Left kidney (tissue), 2 donors: ENCODE data around the gene ATP5F1C. TPM values are rescaled to one million over a fixed set of nuclear protein-coding genes. Genes with fewer than 3 reads are reported as not detected.
"Not testable (repeated sequence)": the region's sequence is repeated elsewhere in the genome, so short reads cannot be mapped to it uniquely, and the experiment has no call there.

Experiments used
- DNase-seq: peaks from one replicate; pipeline ENCODE4 v3.0.0-alpha.2; 2013
- polyA plus RNA-seq: library from polyadenylated mRNA; unstranded; fragments of 120-200 nt; gene quantifications from one replicate; pipeline ENCODE4 v1.2.1, GENCODE V29; 2013; ENCODE audit not compliant: insufficient read length

ATP5F1C gene
- polyA plus RNA-seq, 1 donor = 434 TPM

DNA sequence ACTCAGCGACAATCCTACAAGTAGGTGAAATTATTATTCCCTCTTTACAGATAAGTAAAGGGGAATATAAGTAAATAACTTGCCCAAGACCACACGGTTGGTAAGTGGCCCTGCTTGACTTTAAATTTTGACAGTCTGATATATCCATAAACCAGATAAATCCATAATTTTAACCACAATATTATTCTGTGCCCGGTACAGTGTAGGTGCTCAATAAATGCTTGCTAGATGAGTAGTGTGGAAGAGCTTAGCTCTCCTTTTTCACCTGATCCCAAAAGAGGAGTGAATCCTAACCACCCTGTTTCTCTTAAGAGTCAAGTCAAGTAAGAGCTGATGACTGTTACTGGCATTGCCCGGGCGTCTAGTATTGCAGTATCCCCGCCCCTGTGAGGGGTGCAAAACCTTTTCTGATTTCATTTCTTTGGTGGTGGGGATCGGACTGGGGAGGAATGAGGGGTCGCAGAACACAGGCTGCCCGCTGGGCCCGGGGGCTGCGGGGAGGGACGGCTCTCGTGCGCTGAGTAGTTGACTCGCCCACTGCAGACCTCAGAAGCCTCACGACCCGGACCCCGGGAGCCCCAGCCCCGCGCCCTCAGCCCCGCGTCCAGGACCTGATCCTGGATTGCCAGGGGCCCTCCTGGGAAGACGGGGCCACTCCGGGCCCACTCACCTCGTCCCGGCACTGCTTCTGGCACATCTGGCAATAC is 674 bp upstream of the ATP5F1C start:
- no peak for DNase-seq

DNA sequence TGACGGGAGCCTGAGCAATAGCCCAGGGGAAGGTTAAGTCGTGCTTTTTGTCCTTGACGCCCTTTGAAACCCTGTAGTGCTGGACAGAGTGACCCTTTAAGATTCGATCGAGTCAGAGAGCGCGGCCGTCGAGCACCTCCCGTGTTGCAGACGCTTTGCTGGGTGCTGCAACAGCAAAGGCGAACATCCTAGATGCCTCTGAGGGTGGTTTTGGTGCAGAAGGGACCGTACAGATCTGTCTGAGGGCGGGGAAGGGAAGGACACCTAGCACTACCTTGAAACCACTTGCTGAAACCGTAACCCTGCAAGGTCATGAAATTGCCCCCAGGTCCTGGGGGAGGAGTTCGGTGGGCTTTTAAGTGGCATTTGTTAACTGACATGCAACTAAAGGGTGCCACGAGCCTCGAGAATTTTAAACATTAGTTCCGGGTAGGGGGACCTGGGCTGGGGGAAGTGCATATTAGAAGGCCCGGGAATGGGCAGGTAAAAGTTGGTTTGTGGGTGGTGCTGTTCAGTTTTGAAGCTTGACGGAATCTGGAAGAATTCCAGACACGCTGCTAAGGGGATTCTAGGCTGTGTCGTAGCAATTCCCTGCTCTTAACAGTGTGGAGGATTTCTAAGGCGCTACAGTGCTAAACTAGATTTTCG is 786 bp downstream of the ATP5F1C start:
- peak; percentile 41 for DNase-seq

DNA sequence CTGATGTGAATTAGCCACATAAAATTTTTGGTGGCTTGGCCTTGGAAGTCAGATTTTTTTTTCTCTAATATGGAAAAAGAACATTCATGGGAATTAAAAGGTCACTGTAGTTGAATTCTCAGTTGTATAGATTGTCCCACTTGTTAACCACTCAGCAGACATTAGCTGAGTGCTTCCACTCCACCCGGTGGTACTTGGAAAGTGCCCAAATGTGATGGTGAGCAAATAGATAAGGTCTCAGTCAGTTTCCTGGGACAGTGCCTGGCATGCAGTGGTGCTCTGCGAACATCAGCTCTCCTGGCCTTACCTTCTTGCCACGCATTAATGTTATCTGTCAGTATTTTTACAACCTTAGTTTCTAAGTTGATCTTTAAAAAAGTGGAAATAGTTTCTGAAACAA is 1.4 kb downstream of the ATP5F1C start:
- DNase-seq = no peak

DNA sequence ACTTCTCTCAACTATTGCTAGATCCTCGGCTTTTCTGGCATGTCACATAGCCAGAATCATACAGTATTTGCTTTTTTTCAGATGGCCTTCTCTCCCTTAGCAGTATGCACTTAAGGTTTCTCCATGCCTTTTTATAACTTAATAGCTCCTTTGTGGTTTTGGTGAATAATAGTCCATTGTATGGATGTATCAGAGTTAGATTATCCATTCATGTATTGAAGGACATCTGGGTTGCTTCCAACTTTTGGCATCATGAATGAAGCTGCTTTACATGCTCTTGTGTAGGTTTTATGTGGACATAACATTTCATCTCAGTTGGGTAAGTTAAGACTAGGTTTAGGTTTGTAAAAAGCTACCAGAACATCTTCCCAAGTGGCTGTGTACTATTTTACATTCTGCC is 4.6 kb downstream of the ATP5F1C start:
- no peak for DNase-seq

DNA sequence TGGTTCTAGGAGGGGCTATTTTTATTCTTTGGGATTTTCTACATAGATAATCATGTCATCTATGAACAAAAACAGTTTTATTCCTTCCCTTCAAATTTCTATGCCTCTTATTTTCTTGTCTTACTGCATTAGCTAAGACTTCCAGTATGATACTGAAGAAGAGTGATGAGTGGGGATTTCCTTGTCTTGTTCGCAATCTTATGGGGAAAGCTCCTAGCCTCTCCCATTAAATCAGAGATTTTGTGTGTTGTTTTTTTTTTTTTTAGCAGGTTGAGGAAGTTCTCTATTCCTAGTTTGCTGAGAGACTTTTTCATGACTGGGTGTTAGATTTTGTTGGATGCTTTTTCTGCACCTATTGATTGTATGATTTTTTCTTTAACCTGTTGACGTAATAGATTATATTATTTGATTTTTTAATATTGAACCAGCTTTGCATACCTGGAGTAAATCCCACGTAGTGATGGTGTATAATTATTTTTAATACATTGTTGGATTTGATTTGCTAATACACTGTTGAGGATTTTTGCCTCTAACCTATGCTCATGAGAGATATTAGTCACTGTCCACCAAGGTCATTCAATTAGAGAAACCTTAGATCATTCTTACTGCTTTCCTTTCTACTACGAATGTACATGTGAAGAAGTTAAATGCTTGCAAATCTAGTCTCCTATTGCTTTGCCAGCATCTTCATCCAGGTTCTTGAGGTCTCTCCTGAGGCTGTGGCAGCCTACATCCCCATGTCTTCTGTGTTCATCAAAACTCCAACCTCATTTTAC is 6.5 kb downstream of the ATP5F1C start:
- DNase-seq = no peak

DNA sequence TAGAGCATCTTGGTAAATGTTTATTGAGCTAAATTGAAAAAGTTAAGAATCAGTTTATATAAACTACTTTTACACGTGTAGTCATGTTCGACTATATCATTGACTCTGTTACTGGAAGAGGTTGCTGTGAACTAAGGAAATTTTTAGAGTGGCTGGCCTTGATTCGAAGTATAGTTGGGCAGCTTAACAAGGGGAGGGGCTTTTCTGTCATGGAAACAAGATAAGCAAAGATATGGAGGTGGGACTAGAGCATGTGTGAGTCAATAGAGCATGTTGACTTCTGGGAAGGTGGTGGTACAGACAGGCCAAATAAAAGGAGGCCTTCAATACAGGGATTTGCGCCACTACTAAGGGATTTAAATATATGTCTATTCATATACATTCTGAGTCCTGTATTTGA is 7.6 kb downstream of the ATP5F1C start:
- no peak for DNase-seq

DNA sequence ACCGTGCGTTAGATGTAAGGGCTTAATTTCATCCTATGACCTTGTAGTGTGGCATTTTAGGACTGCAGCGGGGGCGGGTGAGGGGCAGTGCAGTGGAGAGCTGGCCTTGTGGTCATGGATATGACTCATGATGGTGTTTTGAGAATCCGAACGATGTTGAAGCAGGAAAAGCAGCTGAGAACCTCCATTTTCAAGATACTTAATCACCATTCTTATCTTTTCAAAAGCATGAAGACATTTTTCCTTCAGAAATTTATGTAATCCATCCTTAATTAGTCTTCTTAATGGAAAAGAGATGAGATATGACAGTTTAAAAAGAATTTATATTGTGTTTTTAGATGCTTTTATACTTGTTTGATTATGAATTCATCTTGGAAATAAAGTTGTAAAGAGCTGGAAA is 9.6 kb downstream of the ATP5F1C start:
- no peak for DNase-seq

DNA sequence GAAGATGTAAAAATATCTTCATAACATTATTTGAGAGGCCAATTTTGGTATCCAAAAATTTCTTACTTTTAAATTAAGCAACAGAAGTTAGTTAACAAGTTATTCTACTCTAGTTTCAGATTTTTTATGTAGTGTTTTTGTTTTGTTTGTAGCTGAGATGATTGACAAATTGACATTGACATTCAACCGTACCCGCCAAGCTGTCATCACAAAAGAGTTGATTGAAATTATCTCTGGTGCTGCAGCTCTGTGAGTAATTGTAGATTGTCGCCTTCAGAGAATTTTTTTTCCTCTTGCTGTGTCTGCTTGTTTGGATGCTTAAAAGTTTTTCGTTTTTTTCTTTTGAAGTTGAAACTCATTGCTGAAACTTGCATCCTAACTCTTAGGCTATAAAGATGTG is 14.6 kb downstream of the ATP5F1C start:
- DNase-seq = no peak

DNA sequence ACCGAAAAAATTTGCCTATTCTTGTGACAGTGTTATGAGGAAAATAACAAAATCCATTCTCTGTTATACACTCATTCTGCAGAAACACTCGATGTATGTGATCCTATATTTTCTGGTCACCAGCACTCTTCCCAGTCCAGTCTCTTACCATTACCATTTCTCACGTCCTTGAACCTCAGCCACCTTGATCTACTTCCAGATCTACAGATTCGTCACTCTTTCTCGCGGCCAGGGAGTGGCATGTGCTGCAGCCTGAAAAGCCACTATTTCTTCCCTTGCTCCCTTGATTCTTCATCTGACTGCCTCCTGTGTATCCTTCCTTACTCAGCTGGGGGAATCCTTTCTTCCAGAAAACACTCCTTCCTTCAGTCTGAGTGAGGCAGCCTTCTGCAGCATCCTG is 16.2 kb downstream of the ATP5F1C start:
- DNase-seq = no peak

DNA sequence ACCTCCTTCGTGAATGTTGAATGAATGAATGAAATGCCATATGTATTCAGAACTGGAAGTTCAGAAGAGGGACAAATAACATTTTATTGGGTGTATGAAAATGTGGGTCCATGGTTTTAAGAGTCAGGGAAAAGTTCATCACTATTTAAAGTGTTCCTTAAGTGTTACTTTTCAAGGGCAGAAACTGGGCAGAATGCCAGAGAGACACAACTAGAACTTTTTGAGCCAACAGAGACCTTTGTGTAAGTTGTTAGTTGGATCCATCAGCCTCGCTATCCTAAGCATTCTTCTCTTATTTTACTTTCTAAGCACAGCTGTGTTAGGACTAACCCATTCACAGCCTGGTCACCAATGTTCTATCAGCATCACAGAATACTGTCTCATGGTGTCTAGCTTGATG is 16.8 kb downstream of the ATP5F1C start:
- no peak for DNase-seq

DNA sequence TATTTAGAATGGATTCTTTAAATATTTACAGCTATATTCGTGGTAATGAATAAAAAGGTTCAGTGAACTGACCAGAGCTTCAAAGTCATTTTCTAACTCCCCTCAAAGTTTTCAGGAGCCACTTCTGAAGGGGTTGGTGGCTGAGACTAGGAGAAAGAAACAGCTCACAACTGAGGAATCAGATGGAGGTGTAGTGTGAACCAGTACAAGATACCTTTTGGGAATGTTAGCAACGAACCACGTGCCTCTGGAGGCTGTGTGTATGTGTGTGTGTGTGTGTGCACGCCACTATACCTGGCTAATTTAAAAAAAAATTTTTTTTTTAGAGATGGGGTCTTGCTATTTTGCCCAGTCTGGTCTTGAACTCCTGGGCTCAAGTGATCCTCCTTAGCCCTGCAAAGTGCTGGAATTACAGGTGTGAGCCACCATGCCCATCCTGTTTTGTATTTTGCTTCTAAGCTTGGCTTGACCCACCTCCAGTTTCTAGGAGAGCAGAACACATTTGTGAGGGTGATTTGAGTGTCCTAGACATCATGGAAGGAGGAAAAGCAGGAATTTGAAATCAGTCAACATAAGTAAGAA is 20.8 kb downstream of the ATP5F1C start:
- DNase-seq = no peak

DNA sequence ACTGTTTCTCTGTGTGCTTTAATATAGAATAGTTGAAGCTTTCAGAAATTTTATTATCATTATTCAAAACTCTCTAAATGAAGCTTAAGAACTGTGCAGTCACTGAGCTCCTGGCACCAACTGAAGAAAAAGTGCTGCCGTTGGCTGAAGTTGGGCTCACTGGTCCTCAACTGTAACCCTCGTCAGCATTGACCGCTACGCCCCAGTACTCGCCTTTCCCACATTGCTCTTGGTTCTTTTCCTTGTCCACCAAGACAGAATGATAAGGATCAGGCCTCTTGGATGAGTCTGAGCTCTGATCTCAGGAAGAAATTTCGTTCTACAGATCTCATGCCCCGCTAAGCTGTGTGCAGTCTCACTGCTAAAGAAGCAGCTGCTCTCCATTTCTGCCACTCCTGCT is 22.5 kb downstream of the ATP5F1C start:
- DNase-seq = no peak

DNA sequence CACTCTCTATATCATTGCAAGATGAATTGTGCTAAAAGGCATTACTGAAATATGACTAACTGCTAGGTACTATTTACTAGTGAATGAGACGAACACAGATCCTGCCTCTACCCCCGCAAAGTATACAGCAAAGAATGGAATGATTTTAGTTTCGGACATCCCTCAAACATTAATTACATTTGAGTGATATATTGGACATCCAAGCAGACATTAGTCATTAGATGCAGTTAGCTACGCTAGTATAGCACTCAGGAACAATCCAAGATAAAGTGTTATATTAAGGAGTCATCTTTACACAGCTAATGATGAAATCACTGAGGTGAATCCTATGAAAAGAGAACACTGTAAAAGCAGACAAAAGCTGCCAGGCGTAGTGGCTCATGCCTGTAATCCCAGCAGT is 23.0 kb downstream of the ATP5F1C start:
- DNase-seq = no peak

DNA sequence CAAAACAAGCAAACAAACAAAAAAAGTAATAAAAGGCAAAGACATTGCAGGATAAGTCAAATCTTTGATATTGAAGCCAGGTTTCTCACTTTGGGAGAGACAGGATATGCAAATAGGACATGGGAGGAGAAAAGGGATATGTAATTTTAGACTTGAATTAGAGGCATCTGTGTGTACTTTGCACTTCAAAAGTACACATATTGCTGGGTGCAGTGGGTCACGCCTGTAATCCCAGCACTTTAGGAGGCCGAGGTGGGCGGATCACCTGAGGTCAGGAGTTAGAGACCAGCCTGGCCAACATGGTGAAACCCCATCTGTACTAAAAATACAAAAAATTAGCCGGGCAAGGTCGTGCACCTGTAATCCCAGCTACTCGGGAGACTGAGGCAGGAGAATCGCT is 23.8 kb downstream of the ATP5F1C start:
- DNase-seq = not testable (repeated sequence)

DNA sequence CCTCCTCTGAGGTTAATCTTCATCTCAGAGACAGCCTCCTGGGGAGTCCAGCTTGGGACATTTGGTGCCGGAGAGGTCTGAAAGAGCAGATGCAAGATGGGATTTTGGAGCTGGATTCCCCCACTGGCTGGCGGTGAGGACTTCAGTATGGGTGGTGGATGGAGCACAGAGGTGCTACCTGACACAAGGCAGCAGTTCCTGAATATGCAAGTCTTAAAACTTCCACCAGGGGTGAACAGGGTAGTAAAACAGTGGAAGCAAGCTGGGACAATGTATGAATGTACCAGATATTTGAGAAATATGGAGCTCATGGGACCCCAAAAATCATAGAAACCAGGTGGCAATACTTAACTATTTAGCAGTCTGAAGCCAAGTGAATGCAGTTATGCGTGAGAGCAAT is 25.5 kb downstream of the ATP5F1C start:
- DNase-seq = no peak

DNA sequence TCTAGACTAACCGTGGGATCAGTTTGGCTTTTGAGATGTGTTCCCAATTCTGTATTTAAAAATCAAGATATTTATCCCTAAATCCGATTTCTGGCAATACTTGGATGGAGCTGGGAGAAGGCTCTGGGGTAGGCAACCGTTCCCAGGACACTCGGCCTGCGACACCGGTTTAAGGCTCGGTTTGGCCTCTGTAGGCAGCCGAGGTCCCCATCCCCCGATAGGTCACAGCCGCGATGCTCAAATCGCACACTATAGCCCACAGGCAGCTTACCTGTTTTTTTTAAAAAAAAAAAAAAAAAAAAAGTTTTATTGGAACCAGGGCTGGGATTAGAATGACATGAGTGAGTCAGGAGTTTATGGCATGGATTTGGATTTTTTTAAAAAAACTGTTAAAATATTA is 29.6 kb downstream of the ATP5F1C start:
- no peak for DNase-seq

DNA sequence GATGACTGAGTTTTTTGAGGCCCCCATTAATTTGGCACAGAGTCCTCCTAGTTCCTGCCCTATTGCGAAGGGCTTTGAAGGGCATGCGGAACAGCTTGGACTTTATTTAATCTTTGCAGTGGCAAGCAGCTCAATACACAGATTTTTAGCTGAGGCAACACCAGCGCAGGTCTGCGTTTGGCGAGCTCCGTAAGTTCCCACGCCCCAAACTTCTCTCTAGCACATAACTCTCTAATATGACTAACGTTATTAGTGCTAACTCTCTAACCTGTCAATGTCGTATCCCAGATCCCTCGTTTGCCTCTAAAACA is 30.0 kb downstream of the ATP5F1C start:
- no peak for DNase-seq

DNA sequence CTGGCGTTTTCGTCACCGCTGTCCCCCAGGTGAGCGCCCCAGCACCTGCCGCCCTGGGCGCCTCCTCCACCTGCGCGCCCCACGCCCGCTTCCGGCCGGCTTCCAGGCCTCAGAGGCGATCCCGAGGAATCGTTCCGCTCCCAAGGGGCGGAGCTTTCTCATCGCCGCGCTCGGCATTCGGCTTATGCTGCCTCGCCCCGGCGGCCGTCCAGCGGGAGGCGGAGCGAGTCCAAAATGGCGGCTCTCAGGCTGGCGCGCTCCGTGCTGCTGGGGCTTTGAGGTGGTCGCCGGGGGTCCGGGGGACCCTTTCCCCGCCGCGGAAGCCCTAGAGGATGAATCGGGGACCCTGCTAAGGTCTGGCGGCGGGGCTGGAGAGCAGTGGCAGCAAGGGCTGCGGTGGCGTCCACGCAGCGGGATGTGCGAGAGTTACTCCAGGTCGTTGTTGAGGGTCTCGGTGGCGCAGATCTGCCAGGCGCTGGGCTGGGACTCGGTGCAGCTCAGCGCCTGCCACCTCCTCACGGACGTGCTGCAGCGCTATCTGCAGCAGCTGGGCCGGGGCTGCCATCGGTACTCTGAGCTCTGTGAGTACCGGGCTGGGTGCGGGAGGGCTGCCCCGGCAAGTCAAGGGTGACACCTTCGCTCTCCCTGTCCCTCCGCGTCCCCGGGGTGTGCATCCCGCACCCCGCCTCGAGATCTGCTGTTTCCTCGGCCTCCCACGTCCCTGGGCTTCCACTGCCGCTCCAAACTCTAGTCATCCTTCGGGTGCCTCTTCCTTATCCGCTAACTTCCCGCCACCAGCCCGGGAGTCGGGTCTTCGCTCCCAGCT is 30.5 kb downstream of the ATP5F1C start, which contains the start of gene TAF3:
Gene TAF3 (plus strand): TSS at position 211 of the 826 bp plus-strand sequence. CDS start 205 bp downstream, at position 416.
- DNase-seq = peak; percentile 94

DNA sequence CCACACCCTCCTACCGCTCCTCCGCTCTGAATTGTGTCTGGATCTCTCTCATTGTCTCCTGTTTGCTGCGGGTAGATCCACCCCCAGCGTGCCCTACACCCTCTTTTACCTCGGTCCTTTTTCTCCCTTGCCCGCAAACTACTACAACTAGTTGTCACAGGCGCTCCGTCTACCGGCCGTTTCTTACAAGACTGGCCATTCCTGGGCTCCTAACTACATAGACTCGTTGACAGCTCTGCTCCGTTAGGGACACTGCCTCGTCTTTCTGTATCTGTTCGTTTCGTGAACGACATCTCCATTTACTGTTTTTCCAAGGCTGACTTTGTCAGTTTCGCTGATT is 31.1 kb downstream of the ATP5F1C start:
- DNase-seq = peak; percentile 38

DNA sequence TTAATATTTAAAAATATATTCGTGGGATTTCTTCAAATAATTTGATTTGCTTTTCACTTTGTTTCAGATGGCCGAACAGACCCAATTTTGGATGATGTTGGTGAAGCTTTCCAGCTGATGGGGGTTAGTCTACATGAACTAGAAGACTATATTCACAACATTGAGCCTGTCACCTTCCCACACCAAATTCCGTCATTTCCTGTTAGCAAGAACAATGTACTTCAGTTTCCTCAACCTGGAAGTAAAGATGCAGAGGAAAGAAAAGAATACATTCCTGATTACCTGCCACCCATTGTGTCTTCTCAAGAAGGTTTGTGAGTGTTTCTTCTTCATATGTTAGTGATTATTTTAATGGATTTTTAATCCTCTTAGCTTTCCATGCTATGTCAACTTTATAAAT is 36.3 kb downstream of the ATP5F1C start:
- DNase-seq = no peak

DNA sequence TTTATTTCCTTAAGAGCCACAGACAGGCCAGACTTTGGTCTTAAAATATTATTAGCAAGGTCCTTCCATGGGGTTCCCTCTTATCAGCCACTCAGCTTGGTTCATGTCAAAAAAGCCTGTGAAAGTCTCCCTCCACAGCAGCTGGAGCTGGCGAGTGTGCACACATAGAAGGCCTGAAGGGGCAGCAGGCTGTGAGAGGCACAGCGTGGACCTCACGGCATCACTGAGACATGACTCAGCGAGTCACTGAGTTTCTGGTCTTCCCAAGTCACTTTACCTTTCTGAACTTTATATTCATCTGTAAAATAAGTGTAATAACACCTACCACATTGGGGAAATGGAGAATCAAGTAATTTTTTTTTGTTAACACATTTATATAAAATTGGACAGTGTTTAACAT is 39.0 kb downstream of the ATP5F1C start:
- no peak for DNase-seq

DNA sequence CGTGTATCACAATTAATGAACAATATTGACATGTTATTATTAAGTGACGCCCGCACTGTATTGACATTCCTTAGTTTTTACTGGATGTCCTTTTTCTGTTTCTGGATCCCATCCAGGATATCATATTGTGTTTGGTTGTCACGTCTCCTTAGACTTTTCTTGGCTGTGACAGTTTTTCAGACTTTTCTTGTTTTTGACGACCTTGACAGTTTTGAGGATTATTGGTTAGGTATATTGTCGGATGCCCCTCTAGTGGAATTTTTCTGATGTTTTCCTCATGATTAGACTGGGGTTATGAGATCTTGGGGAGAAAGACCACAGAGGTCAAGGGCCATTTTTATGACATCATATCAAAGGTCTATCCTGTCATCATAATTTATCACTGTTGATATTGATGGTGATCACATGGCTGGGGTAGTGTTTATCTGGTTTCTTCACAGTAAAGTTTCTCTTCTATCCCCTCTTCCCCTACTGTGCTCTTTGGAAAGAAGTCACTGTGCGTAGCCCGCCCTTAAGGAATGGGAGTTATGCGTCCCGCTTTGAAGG is 41.4 kb downstream of the ATP5F1C start:
- DNase-seq = no peak
